H1 (cell line): ENCODE data around the gene PLD2.

ENCODE experiments used
- CHD2 ChIP-seq: IDR thresholded peaks from 2 replicates; pipeline ENCODE4 v1.6.1; 2012; ENCODE audit warnings: low read length, improper control_type of control experiment
- CTCF ChIP-seq, 3 experiments: IDR thresholded peaks; 1 replicate in 2 of 3; 2 replicates in 1 of 3; pipeline versions ENCODE4 v1.5.1 to v1.6.1; 2011; ENCODE audit warnings: low read length in 3 of 3, mild to moderate bottlenecking in 3 of 3, inconsistent platforms in 2 of 3, low read depth in 1 of 3, moderate library complexity in 1 of 3; ENCODE audit not compliant: insufficient read depth in 1 of 3; ENCODE audit errors: control extremely low read depth in 1 of 3
- EP300 ChIP-seq, 2 experiments: IDR thresholded peaks; 1 replicate in 1 of 2; 2 replicates in 1 of 2; pipeline ENCODE4 v1.6.1; 2011 to 2012; ENCODE audit warnings: low read depth in 2 of 2, low read length in 2 of 2, mild to moderate bottlenecking in 2 of 2, borderline replicate concordance in 1 of 2, inconsistent platforms in 1 of 2, moderate library complexity in 1 of 2
- GABPA ChIP-seq: IDR thresholded peaks from 2 replicates; pipeline ENCODE4 v1.6.1; 2011; ENCODE audit warnings: mild to moderate bottlenecking, low read length, moderate library complexity, borderline replicate concordance; ENCODE audit not compliant: insufficient read depth
- TBP ChIP-seq: IDR thresholded peaks from 2 replicates; pipeline ENCODE4 v1.6.1; 2011; ENCODE audit warnings: low read depth, low read length, improper control_type of control experiment

- no peak for TF ChIP-seq GABPA
- no peak for TF ChIP-seq EP300 (IDR thresholded peaks at IDR 0.05; ENCODE audit: borderline replicate concordance in 1 of 2, low read depth in 2 of 2, low read length in 2 of 2)
- TF ChIP-seq TBP: no peak
- no peak for TF ChIP-seq CHD2
- no peak for TF ChIP-seq CTCF (IDR thresholded peaks at IDR 0.05; ENCODE audit: control extremely low read depth in 1 of 3, insufficient read depth in 1 of 3, low read depth in 1 of 3, low read length in 3 of 3)
These were observed 50.0 kb downstream of the PLD2 start for GRCh38 chr17:4856937-4857314.
